Chondrocyte (in vitro differentiated cells): ENCODE data around the gene BRMS1L. TPM values are rescaled to one million over a fixed set of nuclear protein-coding genes. Genes with fewer than 3 reads are reported as not detected.

Experiments
- DNase-seq: peaks from one replicate; pipeline ENCODE4 v3.0.0; 2021; ENCODE audit warnings: mixed read lengths, low spot score
- H3K27ac Mint-ChIP-seq: one replicate; pipeline ENCODE4 v1.8.0; 2021; ENCODE audit warnings: mild to moderate bottlenecking, moderate library complexity, mixed read lengths; ENCODE audit not compliant: unreplicated experiment
- H3K27me3 Mint-ChIP-seq: 2 replicates; pipeline ENCODE4 v1.8.0; 2021; ENCODE audit warnings: low read depth, mixed read lengths
- H3K36me3 Mint-ChIP-seq: 2 replicates; pipeline ENCODE4 v1.8.0; 2021; ENCODE audit warnings: low read depth, mixed read lengths
- H3K4me1 Mint-ChIP-seq: 2 replicates; pipeline ENCODE4 v1.8.0; 2021; ENCODE audit warnings: low read depth, mild to moderate bottlenecking, mixed read lengths
- H3K4me3 Mint-ChIP-seq: one replicate; pipeline ENCODE4 v1.8.0; 2021; ENCODE audit warnings: mild to moderate bottlenecking, moderate library complexity, mixed read lengths; ENCODE audit not compliant: unreplicated experiment
- H3K9me3 Mint-ChIP-seq: 2 replicates; pipeline ENCODE4 v1.8.0; 2021; ENCODE audit warnings: low read depth, mixed read lengths
- CTCF ChIP-seq: fragments of 200-600 bp; sonication (generic); IDR thresholded peaks from 2 replicates; pipeline ENCODE4 v1.5.0; 2021; ENCODE audit warnings: antibody characterized with exemption, mild to moderate bottlenecking, moderate library complexity
- total RNA-seq: library from RNA; stranded (reverse); gene quantifications from 3 replicates; pipeline ENCODE4 v1.2.1, GENCODE V29; 2021

Gene BRMS1L
- total RNA-seq, 1 donor from 2014 or later: 9.5 TPM

DNA sequence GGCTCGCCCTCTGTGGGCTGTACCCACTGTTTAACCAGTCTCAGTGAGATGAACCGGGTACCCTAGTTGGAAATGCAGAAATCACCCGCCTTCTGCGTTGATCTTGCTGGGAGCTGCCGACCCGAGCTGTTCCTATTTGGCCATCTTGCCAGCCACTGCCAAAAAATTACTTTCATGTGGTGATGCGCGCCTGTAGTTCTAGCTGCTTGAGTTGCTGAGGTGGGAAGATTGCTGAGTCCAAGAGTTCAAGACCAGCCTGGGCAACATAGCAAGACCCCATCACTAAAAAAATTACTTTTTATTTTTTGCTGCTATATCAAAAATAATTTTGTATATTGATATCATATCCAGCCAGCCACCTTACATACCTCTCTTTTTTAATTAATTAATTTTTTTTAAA, 18.4 kb downstream of the BRMS1L start:
- DNase-seq: no peak

GRCh38 chr14:35847636-35848035, 21.5 kb downstream of the BRMS1L start:
- peaks cover 17% of the 10 kb centered on the region for H3K9me3 Mint-ChIP-seq
- no peak overlapping the region for H3K4me3 Mint-ChIP-seq
- no peak overlapping the region for H3K27ac Mint-ChIP-seq
- H3K36me3 Mint-ChIP-seq: peaks cover 37% of the 10 kb centered on the region
- TF ChIP-seq CTCF: no peak
- no peaks in the 10 kb centered on the region for H3K27me3 Mint-ChIP-seq
- DNase-seq: no peak
- no peaks in the 10 kb centered on the region for H3K4me1 Mint-ChIP-seq

More for the DNA sequence above, 18.4 kb downstream of the BRMS1L start:
- H3K27ac Mint-ChIP-seq: no peak overlapping the region
- H3K4me3 Mint-ChIP-seq: no peak overlapping the region
- no peaks in the 10 kb centered on the region for H3K4me1 Mint-ChIP-seq
- H3K36me3 Mint-ChIP-seq: peaks cover 48% of the 10 kb centered on the region
- H3K9me3 Mint-ChIP-seq: peaks cover 29% of the 10 kb centered on the region
- no peaks in the 10 kb centered on the region for H3K27me3 Mint-ChIP-seq
- no peak for TF ChIP-seq CTCF

GRCh38 chr14:35849122-35849521, 23.0 kb downstream of the BRMS1L start:
- Mint-ChIP-seq H3K27me3 (no peaks in the 10 kb centered on the region), H3K36me3 (peaks cover 30% of the 10 kb centered on the region), H3K9me3 (peaks cover 14% of the 10 kb centered on the region), H3K4me3 (no peak overlapping the region), H3K4me1 (no peaks in the 10 kb centered on the region), H3K27ac (no peak overlapping the region)
- DNase-seq: no peak
- TF ChIP-seq CTCF: no peak

- DNase-seq: no peak
- H3K4me3 Mint-ChIP-seq: no peak overlapping the region
- no peak overlapping the region for H3K27ac Mint-ChIP-seq
- peaks cover 29% of the 10 kb centered on the region for H3K36me3 Mint-ChIP-seq
- no peak for TF ChIP-seq CTCF
- no peaks in the 10 kb centered on the region for H3K27me3 Mint-ChIP-seq
- H3K4me1 Mint-ChIP-seq: peaks cover 7% of the 10 kb centered on the region
- H3K9me3 Mint-ChIP-seq: peaks cover 14% of the 10 kb centered on the region
These were observed 25.7 kb downstream of the BRMS1L start for GRCh38 chr14:35851823-35852222.

DNA sequence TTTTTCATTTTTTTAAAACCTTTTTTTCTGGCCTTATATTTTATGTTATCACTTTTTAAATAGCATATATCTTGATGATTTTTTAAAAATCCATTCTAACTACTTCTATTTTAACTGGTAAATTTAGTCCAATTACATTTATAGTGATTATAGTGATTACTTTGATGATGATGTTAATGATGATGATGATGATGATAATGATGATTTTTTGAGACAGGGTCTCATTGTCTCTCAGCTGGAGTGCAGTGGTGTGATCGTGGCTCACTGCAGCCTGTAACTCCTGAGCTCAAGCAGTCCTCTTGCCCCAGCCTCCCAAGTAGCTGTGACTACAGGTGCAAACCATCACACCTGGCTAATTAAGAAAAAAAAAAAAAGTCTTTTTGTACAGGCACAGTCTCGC, 27.1 kb downstream of the BRMS1L start:
- H3K4me3 Mint-ChIP-seq: no peak overlapping the region
- no peak overlapping the region for H3K27ac Mint-ChIP-seq
- TF ChIP-seq CTCF: no peak

More for the DNA sequence above, 27.1 kb downstream of the BRMS1L start:
- no peaks in the 10 kb centered on the region for H3K27me3 Mint-ChIP-seq
- peaks cover 29% of the 10 kb centered on the region for H3K36me3 Mint-ChIP-seq
- peaks cover 7% of the 10 kb centered on the region for H3K4me1 Mint-ChIP-seq
- no peak for DNase-seq
- peaks cover 14% of the 10 kb centered on the region for H3K9me3 Mint-ChIP-seq
